Upper lobe of left lung (tissue), 4 donors: ENCODE data around the gene S100A5.

Experiments
- EP300 ChIP-seq, 4 donors: sonication (generic); formaldehyde crosslinking; IDR thresholded peaks; one replicate each; pipeline ENCODE4 v1.5.1; 2017; ENCODE audit warnings: antibody characterized with exemption in 4 of 4, control low read depth in 2 of 4
- POLR2A ChIP-seq, 4 donors: fragments of 450-650 bp; IDR thresholded peaks; one replicate each; pipeline ENCODE4 v1.5.1; 2016 to 2017; ENCODE audit warnings: antibody characterized with exemption in 4 of 4, mild to moderate bottlenecking in 2 of 4
- POLR2AphosphoS5 ChIP-seq, 2 donors: sonication (generic); formaldehyde crosslinking; IDR thresholded peaks; one replicate each; pipeline ENCODE4 v1.5.1; 2017; ENCODE audit warnings: antibody characterized with exemption in 2 of 2
- TF ChIP-seq, protein P1 (sequence below), 6 experiments: fragments of 450-650 bp in 4 of 6; fragments of 200-600 bp in 2 of 6; sonication (generic) in 2 of 6; IDR thresholded peaks; one replicate each; pipeline ENCODE4 v1.5.1; 2016 to 2019; ENCODE audit warnings: antibody characterized with exemption in 6 of 6

DNA sequence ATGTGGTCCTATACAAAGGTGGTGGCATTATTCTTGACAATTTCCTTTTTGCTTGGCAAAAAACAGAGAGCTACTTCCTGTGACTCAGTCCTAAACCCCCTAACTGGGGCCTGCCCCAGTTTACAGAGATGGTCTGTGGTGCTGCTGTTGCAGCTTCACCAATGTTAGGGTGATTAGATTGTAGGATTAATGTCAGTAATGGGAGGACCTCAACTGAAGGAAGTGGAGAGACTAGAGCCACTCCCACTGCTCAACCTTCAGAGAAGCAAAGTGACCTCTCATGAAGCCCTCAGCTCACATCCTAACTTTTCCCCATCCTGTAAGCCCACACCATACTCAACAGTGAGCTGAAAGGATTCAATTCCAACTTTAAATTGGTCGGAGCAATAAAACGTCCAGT lies 8.6 kb downstream of the S100A5 start:
- TF ChIP-seq POLR2AphosphoS5 (IDR thresholded peaks at IDR 0.05) (no peak), POLR2A (IDR thresholded peaks at IDR 0.05) (no peak), EP300 (IDR thresholded peaks at IDR 0.05) (no peak)
- TF ChIP-seq, protein P1, sequence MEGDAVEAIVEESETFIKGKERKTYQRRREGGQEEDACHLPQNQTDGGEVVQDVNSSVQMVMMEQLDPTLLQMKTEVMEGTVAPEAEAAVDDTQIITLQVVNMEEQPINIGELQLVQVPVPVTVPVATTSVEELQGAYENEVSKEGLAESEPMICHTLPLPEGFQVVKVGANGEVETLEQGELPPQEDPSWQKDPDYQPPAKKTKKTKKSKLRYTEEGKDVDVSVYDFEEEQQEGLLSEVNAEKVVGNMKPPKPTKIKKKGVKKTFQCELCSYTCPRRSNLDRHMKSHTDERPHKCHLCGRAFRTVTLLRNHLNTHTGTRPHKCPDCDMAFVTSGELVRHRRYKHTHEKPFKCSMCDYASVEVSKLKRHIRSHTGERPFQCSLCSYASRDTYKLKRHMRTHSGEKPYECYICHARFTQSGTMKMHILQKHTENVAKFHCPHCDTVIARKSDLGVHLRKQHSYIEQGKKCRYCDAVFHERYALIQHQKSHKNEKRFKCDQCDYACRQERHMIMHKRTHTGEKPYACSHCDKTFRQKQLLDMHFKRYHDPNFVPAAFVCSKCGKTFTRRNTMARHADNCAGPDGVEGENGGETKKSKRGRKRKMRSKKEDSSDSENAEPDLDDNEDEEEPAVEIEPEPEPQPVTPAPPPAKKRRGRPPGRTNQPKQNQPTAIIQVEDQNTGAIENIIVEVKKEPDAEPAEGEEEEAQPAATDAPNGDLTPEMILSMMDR (IDR thresholded peaks at IDR 0.05): no peak
